Hepatocyte (in vitro differentiated cells): ENCODE measurements around the gene SPHK1.

Source experiments
- CTCF ChIP-seq: fragments of 200-600 bp; sonication (generic); IDR thresholded peaks from 2 replicates; pipeline ENCODE4 v1.5.1; 2016; ENCODE audit warnings: antibody characterized with exemption, mild to moderate bottlenecking; ENCODE audit not compliant: poor library complexity
- EZH2 ChIP-seq: fragments of 200-600 bp; sonication (generic); IDR thresholded peaks from 2 replicates; pipeline ENCODE4 v1.6.1; 2016; ENCODE audit warnings: antibody characterized with exemption, mild to moderate bottlenecking, borderline replicate concordance
- EZH2phosphoT487 ChIP-seq: fragments of 200-600 bp; sonication (generic); IDR thresholded peaks from one replicate; pipeline ENCODE4 v1.6.1; 2018; ENCODE audit warnings: antibody characterized with exemption, mild to moderate bottlenecking, low read depth, moderate library complexity; ENCODE audit not compliant: unreplicated experiment, severe bottlenecking

- TF ChIP-seq EZH2 (no peak), CTCF (no peak), EZH2phosphoT487 (no peak)
These were observed 14.6 kb upstream of the SPHK1 start for GRCh38 chr17:76369804-76370203.
